Neutrophil (primary cell): ENCODE data around the gene OLFM1.

Source experiments
- H3K27ac ChIP-seq: fragments of 200-600 bp; sonication (generic); 2 replicates; pipeline ENCODE4 v1.5.1; 2016; ENCODE audit warnings: mild to moderate bottlenecking, moderate library complexity
- H3K27me3 ChIP-seq: fragments of 200-600 bp; sonication (generic); 2 replicates; pipeline ENCODE4 v1.6.0; 2016; ENCODE audit warnings: mild to moderate bottlenecking
- H3K36me3 ChIP-seq: fragments of 200-600 bp; sonication (generic); 2 replicates; pipeline ENCODE4 v1.5.1; 2017
- H3K4me1 ChIP-seq, 2 experiments: fragments of 200-600 bp in 1 of 2; sonication (generic) in 1 of 2; 1 replicate in 1 of 2; 2 replicates in 1 of 2; pipeline versions ENCODE4 v1.5.1 to v1.6.1; 2013 to 2016; ENCODE audit warnings: low read depth in 1 of 2, low read length in 1 of 2, mild to moderate bottlenecking in 1 of 2, moderate library complexity in 1 of 2; ENCODE audit not compliant: control insufficient read depth in 1 of 2, insufficient read depth in 1 of 2
- H3K4me3 ChIP-seq, 2 experiments: fragments of 200-600 bp in 1 of 2; sonication (generic) in 1 of 2; 1 replicate in 1 of 2; 2 replicates in 1 of 2; pipeline ENCODE4 v1.5.1; 2013 to 2016; ENCODE audit warnings: low read depth in 1 of 2, low read length in 1 of 2, mild to moderate bottlenecking in 1 of 2, moderate library complexity in 1 of 2
- H3K9me3 ChIP-seq: fragments of 200-600 bp; sonication (generic); 2 replicates; pipeline ENCODE4 v1.5.1; 2016
- TF ChIP-seq, protein P1 (sequence below): fragments of 200-600 bp; sonication (generic); IDR thresholded peaks from 2 replicates; pipeline ENCODE4 v1.5.1; 2016; ENCODE audit warnings: antibody characterized with exemption

Gene OLFM1

GRCh38 chr9:135047521-135047920 is 39.9 kb upstream of the OLFM1 start:
- TF ChIP-seq, protein P1, sequence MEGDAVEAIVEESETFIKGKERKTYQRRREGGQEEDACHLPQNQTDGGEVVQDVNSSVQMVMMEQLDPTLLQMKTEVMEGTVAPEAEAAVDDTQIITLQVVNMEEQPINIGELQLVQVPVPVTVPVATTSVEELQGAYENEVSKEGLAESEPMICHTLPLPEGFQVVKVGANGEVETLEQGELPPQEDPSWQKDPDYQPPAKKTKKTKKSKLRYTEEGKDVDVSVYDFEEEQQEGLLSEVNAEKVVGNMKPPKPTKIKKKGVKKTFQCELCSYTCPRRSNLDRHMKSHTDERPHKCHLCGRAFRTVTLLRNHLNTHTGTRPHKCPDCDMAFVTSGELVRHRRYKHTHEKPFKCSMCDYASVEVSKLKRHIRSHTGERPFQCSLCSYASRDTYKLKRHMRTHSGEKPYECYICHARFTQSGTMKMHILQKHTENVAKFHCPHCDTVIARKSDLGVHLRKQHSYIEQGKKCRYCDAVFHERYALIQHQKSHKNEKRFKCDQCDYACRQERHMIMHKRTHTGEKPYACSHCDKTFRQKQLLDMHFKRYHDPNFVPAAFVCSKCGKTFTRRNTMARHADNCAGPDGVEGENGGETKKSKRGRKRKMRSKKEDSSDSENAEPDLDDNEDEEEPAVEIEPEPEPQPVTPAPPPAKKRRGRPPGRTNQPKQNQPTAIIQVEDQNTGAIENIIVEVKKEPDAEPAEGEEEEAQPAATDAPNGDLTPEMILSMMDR: no peak
- no peak overlapping the region for H3K27ac ChIP-seq
- H3K9me3 ChIP-seq: no peaks in the 10 kb centered on the region
- no peaks in the 10 kb centered on the region for H3K36me3 ChIP-seq
- H3K4me3 ChIP-seq: no peak overlapping the region
- H3K4me1 ChIP-seq: no peaks in the 10 kb centered on the region
- H3K27me3 ChIP-seq: peaks cover 24% of the 10 kb centered on the region

GRCh38 chr9:135048046-135048757 is 39.3 kb upstream of the OLFM1 start:
- TF ChIP-seq, protein P1: no peak
- no peaks in the 10 kb centered on the region for H3K36me3 ChIP-seq
- no peak overlapping the region for H3K4me3 ChIP-seq
- H3K4me1 ChIP-seq: no peaks in the 10 kb centered on the region
- H3K9me3 ChIP-seq: no peaks in the 10 kb centered on the region
- peaks cover 23% of the 10 kb centered on the region for H3K27me3 ChIP-seq
- no peak overlapping the region for H3K27ac ChIP-seq

DNA sequence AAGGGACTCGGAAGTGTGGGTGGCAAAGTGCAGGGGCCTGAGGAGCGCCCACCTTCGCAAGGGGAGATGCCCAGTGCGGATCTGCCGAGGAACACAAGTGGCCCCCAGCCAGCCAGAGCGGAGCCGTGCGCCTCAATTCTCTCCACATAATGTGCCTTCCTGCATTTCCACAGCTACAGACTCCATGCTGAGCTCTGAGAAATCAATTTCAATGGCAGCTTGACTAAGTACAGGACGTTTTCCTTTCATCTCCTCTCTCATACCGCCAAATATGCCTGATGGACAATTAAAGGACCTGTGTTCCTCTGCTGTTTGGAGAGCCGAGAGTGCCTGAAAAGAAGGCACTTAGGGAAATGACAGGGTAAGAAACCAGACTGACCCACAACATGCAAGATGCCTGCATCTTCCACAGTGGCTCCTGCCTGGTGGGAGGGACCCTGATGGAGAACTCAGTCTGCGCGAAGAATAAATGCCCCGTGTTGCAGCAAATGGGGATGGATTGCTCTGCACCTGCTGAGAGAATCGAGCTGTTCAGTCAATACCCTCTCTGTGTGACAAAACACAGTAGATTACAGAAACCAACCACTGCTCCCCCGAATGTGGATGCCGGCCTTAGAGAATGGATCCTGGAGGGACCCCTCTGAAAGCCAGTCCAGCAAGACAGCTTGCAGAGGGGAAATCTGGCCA is 38.6 kb upstream of the OLFM1 start:
- Histone ChIP-seq H3K36me3 (no peaks in the 10 kb centered on the region), H3K27ac (no peak overlapping the region), H3K9me3 (no peaks in the 10 kb centered on the region), H3K4me3 (no peak overlapping the region), H3K27me3 (peaks cover 24% of the 10 kb centered on the region), H3K4me1 (no peaks in the 10 kb centered on the region)
- TF ChIP-seq, protein P1: no peak

DNA sequence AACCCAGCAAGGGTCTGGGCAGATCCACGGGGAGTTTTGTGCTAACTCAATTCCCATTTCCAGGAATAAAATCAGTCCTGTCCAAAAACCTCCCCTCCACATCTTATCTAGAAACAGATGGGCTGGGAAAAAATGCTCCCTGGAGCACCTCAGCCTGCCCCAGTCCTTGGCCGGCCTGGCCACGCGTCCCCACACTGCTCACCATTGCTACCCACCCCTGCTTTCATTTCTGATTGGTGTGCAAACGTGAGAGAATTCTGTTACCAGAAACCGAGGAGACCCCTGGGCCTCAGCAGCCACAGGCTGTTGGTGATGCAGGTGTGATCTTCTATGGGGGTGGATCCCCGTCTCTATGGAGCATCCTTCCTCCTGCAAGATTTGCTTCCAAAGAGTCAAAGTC is 38.0 kb upstream of the OLFM1 start:
- Histone ChIP-seq H3K27me3 (peaks cover 19% of the 10 kb centered on the region), H3K4me1 (no peaks in the 10 kb centered on the region), H3K27ac (no peak overlapping the region), H3K4me3 (no peak overlapping the region), H3K36me3 (no peaks in the 10 kb centered on the region), H3K9me3 (no peaks in the 10 kb centered on the region)
- TF ChIP-seq, protein P1: no peak

DNA sequence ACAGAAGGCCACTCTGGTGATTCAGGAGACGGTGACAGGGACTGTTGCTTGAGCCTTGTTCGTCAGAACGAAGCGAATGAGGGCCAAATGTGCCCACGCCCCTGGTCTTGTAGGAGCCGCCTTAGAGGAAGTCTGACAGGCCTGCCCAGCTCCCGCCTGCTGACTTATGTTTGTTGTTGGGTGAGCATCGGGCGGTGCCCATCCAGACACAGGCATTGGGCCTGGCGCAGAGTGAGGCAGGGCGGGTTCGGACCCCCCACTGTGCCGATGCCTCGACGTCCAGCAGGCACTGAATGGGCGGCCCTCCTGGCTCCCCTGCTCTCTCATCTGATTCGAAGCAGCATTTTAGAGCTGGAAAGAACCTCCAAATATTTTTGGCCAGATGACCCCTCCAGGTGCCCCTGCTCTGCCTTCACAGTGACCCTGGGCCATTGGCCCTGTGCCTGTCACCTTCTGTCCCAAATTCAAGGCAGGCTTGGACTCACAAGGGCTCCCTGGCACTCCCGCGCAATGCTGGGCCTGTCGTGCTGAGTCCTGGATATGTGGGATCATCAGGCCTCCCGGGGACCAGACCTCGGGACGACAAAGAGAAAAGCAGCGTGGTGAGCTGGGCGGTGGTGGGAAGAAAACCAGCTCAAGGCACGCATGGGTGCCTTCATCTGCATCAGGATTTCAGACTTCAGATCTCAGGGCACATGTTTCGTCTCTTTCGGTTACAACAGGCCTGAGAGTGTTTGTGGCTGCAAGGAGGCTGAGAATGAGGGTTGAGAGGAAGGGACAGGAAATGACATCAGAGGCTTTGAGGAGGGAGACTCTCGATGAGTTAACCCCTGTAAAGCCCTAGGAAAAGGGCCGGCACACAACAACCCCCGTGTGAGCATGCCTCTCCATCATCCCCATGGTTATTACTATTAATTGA is 37.1 kb upstream of the OLFM1 start:
- H3K27me3 ChIP-seq: peaks cover 15% of the 10 kb centered on the region
- H3K4me3 ChIP-seq: no peak overlapping the region
- H3K9me3 ChIP-seq: no peaks in the 10 kb centered on the region
- H3K4me1 ChIP-seq: no peaks in the 10 kb centered on the region
- TF ChIP-seq, protein P1: no peak
- H3K36me3 ChIP-seq: no peaks in the 10 kb centered on the region
- H3K27ac ChIP-seq: no peak overlapping the region
